ENCODE data around the gene ZFYVE27.
A peak's percentile ranks its signal among the peaks of the same experiment; 100 is the strongest.

Gene ZFYVE27

DNA sequence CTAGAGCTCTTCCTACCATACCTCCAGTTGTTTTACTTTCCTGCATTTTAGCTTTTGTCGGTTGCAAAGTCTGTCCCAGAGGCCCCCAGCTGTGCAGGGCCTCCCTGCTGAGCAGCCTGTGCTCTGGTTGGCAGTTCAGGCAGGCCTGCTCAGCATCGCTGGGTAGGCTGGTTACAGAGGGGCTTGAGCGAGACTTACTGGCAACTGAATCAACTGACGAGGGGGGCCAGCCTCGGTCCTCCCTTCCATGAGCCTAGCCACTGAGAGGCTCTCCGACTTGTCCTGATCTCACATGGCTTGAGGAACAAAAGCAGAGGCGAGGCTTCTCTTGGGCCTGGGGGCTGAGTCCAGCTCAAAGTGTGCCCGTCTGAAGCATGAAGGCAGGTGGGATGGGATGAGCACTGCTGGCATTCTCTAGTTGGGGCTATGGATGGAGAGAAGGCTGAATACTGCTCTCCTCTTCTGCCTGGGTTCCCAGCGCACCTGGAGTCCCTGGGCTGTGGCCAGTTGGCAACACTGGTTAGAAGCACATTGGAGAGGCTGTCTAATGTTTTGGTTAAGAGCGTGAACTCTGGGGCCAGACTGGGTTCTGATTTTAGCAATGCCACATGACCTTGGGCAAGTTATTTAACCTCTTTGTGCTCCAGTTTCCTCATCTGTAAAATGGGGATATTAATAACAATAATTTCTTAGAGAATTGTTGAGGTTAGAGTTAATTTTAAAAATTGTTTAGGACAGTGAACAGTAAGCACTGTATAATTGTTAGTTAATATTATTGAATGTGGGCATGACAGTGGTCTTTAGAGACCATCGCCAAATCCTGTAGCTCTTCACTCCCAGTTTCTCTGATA, 41.7 kb downstream of the ZFYVE27 start:
- H3K27ac ChIP-seq (ENCODE audit: extremely low read depth, low read depth, low read length): no peak overlapping the region
- ChIA-PET POLR2A (interaction anchor here (0.6 to 1.0 kb wide), 2 partner anchors 15 to 98 kb away, joined by 3 to 4 read pairs; no protein-coding TSS in a partner anchor), CTCF (interaction anchor here (0.7 to 4.5 kb wide), 2 partner anchors 12 to 885 kb away, joined by 3 to 29 read pairs; no protein-coding TSS in a partner anchor)

GRCh38 chr10:97779492-97779891, 42.6 kb downstream of the ZFYVE27 start:
- no peaks in the 10 kb centered on the region for H3K9me3 ChIP-seq (ENCODE audit: control insufficient read depth, insufficient read depth, low read depth, low read length)
- H3K27ac ChIP-seq (ENCODE audit: extremely low read depth, low read depth, low read length): no peak overlapping the region
- no peaks in the 10 kb centered on the region for H3K36me3 ChIP-seq (ENCODE audit: control insufficient read depth in 2 of 2, insufficient read depth in 1 of 2, low read length in 2 of 2)
- H3K4me3 ChIP-seq (ENCODE audit: low read depth, low read length): no peak overlapping the region
- POLR2A ChIA-PET: interaction anchor here (0.5 kb wide), 1 partner anchor 26 kb away, joined by 3 read pairs; no protein-coding TSS in a partner anchor
- CTCF ChIA-PET: interaction anchor here (4.5 kb wide), 1 partner anchor 11 kb away, joined by 29 read pairs; no protein-coding TSS in a partner anchor
- H3K4me1 ChIP-seq (ENCODE audit: control insufficient read depth, insufficient read depth, low read length): peaks cover 10% of the 10 kb centered on the region; the same call in 1 of the 2 replicates
- no peak for TF ChIP-seq REST (tag by site-specific recombination; IDR thresholded peaks at IDR 0.05)
- no peak for TF ChIP-seq ZNF707 (tag by site-specific recombination; IDR thresholded peaks at IDR 0.05)
- no peak for TF ChIP-seq ZFP69B (tag by site-specific recombination; IDR thresholded peaks at IDR 0.05)
- TF ChIP-seq ZFHX2 (tag by site-specific recombination; conservative IDR thresholded peaks at IDR 0.05): no peak
- TF ChIP-seq TCF7L2 (IDR thresholded peaks at IDR 0.05; ENCODE audit: borderline replicate concordance, low read depth, low read length): no peak
- no peak for TF ChIP-seq ZNF510 (tag by site-specific recombination; IDR thresholded peaks at IDR 0.05; ENCODE audit: insufficient replicate concordance)
- TF ChIP-seq ZBTB10 (tag by site-specific recombination; IDR thresholded peaks at IDR 0.05): no peak
- no peak for TF ChIP-seq REPIN1 (tag by site-specific recombination; IDR thresholded peaks at IDR 0.05; ENCODE audit: low read depth)

More for the DNA sequence above, 41.7 kb downstream of the ZFYVE27 start:
- Histone ChIP-seq H3K4me3 (ENCODE audit: low read depth, low read length) (no peak overlapping the region), H3K9me3 (ENCODE audit: control insufficient read depth, insufficient read depth, low read depth, low read length) (no peaks in the 10 kb centered on the region), H3K4me1 (ENCODE audit: control insufficient read depth, insufficient read depth, low read length) (peaks cover 10% of the 10 kb centered on the region; the same call in 1 of the 2 replicates), H3K36me3 (ENCODE audit: control insufficient read depth in 2 of 2, insufficient read depth in 1 of 2, low read length in 2 of 2) (no peaks in the 10 kb centered on the region)
- TF ChIP-seq ZNF560 (tag by site-specific recombination; IDR thresholded peaks at IDR 0.05; ENCODE audit: borderline replicate concordance) (no peak), GLIS1 (tag by site-specific recombination; IDR thresholded peaks at IDR 0.05) (peak; percentile 85), REST (tag by site-specific recombination; IDR thresholded peaks at IDR 0.05) (no peak), ZBTB17 (tag by site-specific recombination; IDR thresholded peaks at IDR 0.05) (no peak), ZNF24 (tag by site-specific recombination; IDR thresholded peaks at IDR 0.05) (no peak), ZIC2 (tag by site-specific recombination; IDR thresholded peaks at IDR 0.05) (peak; percentile 78), ZSCAN23 (tag by site-specific recombination; IDR thresholded peaks at IDR 0.05) (no peak), PBX3 (CRISPR knock-in tag; IDR thresholded peaks at IDR 0.05) (no peak), ZNF23 (tag by site-specific recombination; IDR thresholded peaks at IDR 0.05; ENCODE audit: borderline replicate concordance) (no peak)
- TF ChIP-seq, protein P1, sequence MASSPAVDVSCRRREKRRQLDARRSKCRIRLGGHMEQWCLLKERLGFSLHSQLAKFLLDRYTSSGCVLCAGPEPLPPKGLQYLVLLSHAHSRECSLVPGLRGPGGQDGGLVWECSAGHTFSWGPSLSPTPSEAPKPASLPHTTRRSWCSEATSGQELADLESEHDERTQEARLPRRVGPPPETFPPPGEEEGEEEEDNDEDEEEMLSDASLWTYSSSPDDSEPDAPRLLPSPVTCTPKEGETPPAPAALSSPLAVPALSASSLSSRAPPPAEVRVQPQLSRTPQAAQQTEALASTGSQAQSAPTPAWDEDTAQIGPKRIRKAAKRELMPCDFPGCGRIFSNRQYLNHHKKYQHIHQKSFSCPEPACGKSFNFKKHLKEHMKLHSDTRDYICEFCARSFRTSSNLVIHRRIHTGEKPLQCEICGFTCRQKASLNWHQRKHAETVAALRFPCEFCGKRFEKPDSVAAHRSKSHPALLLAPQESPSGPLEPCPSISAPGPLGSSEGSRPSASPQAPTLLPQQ (tag by site-specific recombination; IDR thresholded peaks at IDR 0.05): no peak

Data from HEK293 (cell line).